ENCODE data around the gene TSPAN5. TPM values are rescaled to one million over a fixed set of nuclear protein-coding genes. Genes with fewer than 3 reads are reported as not detected.

Gene TSPAN5
- total RNA-seq, 1 donor: 2.9 TPM

DNA sequence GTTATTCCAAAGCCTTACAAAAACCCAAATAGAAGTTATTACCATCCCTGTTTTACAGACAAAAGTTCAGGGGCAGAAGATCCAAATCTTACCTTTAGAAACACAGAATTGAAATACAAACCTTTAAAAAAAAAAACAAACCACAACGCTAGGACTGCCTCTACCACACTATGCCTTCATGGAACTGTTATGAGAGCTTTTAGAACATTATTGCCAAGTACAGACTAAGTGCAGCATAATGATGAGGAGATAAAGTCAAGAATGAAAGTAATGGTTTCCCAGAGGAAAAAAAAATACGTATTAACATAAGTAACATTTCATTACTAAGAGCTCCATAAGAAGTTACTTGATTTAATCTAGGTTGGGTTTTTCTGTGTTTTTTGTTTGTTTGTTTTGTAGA, 34.3 kb downstream of the TSPAN5 start:
- no peaks in the 10 kb centered on the region for H3K9me3 ChIP-seq (ENCODE audit: low read depth, low read length)
- H3K4me1 ChIP-seq (ENCODE audit: insufficient read depth, low read length): no peaks in the 10 kb centered on the region
- H3K27me3 ChIP-seq (ENCODE audit: insufficient read depth, low read length): no peaks in the 10 kb centered on the region
- H3K4me3 ChIP-seq (ENCODE audit: low read length): no peak overlapping the region

DNA sequence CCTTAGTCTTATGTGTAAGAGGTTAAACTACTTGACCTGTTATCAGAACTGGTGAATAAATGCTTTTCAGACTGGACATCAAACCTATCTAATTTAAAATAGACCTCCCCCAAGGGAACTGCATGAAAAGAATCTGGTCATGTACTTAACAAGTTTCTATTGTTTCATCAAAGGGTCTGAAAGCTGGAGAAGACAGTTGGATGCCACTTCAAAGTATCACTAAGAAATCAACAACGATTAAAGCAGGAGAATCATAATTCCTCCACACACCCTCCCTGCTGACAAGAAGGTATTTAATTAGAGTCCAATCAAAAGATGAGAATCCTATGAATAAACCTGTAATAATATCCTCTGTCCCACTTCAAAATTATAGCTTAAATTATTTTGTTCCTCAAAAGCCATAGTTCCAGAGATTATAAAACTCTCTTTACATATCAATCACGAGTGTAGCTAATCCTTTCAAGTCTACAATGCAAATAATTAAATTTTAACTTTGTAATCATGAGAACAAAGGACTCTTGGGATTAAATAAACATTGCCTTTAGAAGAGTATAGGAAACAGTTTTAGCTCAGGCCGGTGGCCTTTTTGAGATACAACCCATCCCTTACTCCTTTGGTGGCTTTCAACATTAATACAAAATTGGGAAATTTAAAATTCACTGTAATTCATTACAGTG, 35.1 kb downstream of the TSPAN5 start:
- H3K4me3 ChIP-seq (ENCODE audit: low read length): no peak overlapping the region
- H3K27me3 ChIP-seq (ENCODE audit: insufficient read depth, low read length): no peaks in the 10 kb centered on the region
- H3K4me1 ChIP-seq (ENCODE audit: insufficient read depth, low read length): no peaks in the 10 kb centered on the region
- H3K9me3 ChIP-seq (ENCODE audit: low read depth, low read length): no peaks in the 10 kb centered on the region

DNA sequence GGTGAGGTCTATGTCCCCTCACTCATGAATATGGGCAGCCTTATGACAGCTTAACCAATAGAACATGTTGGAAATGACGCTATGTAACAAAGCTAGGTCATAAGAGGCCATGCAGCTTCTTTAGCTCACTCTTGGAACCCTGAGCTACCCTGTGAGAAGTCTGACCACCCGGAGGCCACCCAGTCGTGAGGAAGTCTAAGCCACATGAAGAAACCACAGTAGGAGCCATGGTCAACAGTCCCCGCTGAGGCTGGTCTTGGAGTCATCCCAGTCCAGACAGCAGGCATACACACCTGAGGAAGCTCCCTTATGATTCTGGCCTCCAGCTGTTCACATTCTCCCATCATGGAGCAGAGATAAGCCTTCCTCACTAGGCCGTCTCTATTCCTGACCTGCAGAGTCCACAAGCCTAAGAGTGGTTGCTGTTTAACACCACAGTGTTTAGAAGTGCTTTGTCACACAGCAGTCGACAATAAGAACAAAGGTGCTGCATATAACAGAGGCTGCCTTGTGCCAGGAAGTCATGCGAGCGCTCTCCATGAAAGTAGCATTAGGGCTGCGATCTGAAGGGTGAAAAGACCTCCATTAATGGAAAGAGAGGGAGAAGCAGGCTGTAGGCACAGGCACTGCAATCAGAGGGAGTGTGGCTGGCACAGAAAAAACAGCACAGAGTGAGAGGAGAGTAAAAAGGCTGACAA, 38.2 kb downstream of the TSPAN5 start:
- no peaks in the 10 kb centered on the region for H3K27me3 ChIP-seq (ENCODE audit: insufficient read depth, low read length)
- no peaks in the 10 kb centered on the region for H3K9me3 ChIP-seq (ENCODE audit: low read depth, low read length)
- no peak overlapping the region for H3K4me3 ChIP-seq (ENCODE audit: low read length)
- H3K4me1 ChIP-seq (ENCODE audit: insufficient read depth, low read length): no peaks in the 10 kb centered on the region

DNA sequence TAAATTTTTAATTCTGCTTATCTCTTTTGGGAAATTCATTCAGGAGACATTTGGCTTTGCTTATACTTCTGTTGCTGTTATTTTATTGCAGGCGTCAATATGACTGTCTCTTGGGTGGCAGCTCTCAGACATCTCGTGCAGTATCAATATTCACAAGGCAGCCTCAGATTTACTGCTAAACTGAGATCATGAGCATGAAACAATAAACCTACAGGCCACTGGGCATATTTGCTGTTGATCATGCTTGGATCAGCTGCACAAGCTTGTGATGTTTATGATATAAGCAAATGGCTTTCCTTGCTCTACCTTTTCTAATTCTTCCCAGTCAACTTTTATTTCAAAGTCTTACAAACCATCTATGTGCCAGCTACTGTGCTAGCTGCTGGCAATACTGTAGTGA, 39.2 kb downstream of the TSPAN5 start:
- H3K4me3 ChIP-seq (ENCODE audit: low read length): no peak overlapping the region

DNA sequence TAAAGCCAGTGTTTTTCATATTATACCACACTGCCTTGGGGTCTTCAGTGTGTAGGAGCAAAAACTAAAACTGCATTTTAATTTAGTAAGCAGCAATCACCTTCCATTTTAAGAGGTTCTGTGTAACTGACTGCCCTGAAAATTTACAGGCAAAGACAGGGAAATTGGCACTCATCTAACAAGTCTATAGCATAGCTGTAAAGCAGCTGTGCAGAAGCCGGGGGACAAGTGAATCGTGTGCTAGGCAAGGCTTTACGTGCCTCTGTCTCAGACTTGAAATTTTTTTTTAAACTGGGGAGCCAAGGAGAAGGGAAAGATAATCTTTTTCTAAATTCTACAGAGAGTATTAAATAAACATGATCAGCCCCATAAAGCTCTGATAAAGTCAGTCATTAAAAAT, 39.7 kb downstream of the TSPAN5 start:
- Histone ChIP-seq H3K4me3 (ENCODE audit: low read length) (no peak overlapping the region), H3K4me1 (ENCODE audit: insufficient read depth, low read length) (no peaks in the 10 kb centered on the region), H3K27me3 (ENCODE audit: insufficient read depth, low read length) (no peaks in the 10 kb centered on the region), H3K9me3 (ENCODE audit: low read depth, low read length) (no peaks in the 10 kb centered on the region)

More for the DNA sequence above, 39.2 kb downstream of the TSPAN5 start:
- H3K4me1 ChIP-seq (ENCODE audit: insufficient read depth, low read length): no peaks in the 10 kb centered on the region
- H3K27me3 ChIP-seq (ENCODE audit: insufficient read depth, low read length): no peaks in the 10 kb centered on the region
- H3K9me3 ChIP-seq (ENCODE audit: low read depth, low read length): no peaks in the 10 kb centered on the region

DNA sequence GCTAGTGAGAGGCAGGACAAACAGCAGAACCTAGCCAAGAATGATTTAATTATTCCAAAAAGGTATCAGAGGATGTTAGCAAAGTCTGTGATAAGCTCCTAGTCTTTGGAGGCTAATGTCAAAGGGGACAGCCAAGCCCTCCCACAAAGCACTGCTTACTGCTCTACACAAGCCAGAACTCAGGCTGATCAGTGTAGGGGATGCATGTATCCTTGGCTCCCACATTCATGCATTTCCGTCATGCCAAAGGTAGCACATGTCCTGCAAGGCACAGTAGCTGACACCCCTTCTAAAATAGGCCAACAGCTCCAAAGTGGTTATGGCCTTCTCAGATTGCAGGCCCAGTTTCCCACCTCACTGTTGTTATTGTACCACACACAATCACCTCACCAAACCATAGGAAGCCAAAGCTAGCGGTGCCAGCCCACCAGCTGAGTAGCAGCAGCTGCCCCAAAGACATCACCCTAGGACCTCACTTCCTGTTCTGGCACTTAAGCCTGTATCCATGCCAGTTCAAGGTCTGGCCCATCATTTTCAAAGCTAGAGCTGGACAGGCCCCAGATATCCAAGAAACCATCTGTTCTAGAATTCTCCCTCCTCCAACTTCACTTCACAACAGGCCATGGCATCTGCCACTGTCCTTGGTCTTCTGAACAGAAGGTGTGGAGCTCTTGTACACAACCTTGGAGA, 40.9 kb downstream of the TSPAN5 start:
- Histone ChIP-seq H3K4me3 (ENCODE audit: low read length) (no peak overlapping the region), H3K27me3 (ENCODE audit: insufficient read depth, low read length) (no peaks in the 10 kb centered on the region), H3K9me3 (ENCODE audit: low read depth, low read length) (no peaks in the 10 kb centered on the region), H3K4me1 (ENCODE audit: insufficient read depth, low read length) (peaks cover 4% of the 10 kb centered on the region)

DNA sequence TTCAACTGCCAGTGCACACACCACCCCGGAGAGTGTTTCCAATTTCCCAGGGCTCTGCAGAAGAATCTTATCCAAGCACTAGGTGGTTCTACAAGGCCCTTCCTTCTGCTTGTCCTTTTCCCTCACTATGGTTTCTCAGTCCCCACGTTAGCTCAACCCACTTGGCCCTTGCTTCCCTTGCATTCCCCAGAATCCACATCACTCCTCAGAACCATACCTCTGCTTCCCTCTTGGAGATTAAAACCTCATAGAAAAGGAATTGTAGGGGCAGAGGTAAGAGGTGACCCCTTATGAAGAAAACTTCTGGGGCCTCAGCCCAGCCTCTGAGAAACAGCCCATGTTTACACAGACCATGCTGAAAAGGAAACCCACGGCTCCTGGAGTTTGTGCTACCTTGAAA, 42.4 kb downstream of the TSPAN5 start:
- peaks cover 6% of the 10 kb centered on the region for H3K4me1 ChIP-seq (ENCODE audit: insufficient read depth, low read length)
- no peaks in the 10 kb centered on the region for H3K9me3 ChIP-seq (ENCODE audit: low read depth, low read length)
- no peaks in the 10 kb centered on the region for H3K27me3 ChIP-seq (ENCODE audit: insufficient read depth, low read length)
- no peak overlapping the region for H3K4me3 ChIP-seq (ENCODE audit: low read length)

DNA sequence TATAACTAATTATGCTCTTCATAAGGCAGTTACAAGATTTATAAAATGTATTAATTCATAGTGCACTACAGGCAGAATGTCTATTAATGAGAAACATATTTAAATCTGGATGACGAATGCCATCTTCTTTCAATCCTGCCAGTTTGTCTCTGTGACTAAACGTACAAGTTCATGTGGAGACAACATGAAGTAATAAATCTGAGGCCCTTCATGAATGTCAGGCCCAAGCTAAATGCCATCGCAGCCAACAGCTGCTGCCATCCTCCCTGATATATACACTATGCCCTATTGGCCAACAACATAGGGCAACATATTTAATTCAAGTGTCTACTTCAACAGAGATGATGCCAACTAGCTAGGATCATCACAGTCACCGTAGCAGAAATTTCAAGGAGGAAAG, 43.7 kb downstream of the TSPAN5 start:
- Histone ChIP-seq H3K9me3 (ENCODE audit: low read depth, low read length) (no peaks in the 10 kb centered on the region), H3K4me3 (ENCODE audit: low read length) (no peak overlapping the region), H3K27me3 (ENCODE audit: insufficient read depth, low read length) (no peaks in the 10 kb centered on the region), H3K4me1 (ENCODE audit: insufficient read depth, low read length) (peaks cover 6% of the 10 kb centered on the region)

DNA sequence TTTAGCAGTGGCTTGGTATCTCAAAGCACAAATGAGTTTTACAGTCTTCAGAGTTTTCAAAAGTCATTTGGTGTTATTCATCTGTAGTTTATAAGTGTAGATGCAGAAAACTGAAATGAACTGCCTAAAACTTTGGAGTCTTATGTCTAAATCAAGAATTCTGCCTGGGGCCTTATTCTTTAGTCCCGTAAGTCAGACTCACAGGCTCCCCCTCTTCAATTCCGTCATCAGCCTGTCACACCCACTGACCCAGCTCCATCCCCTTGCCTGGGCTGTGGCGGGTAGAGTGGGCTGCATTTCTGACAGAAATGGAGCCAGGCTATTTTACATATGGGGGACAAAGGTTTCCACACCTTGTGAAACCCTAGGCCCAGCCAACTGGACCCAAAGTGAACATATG, 44.3 kb downstream of the TSPAN5 start:
- Histone ChIP-seq H3K9me3 (ENCODE audit: low read depth, low read length) (no peaks in the 10 kb centered on the region), H3K27me3 (ENCODE audit: insufficient read depth, low read length) (no peaks in the 10 kb centered on the region), H3K4me1 (ENCODE audit: insufficient read depth, low read length) (peaks cover 6% of the 10 kb centered on the region), H3K4me3 (ENCODE audit: low read length) (no peak overlapping the region)

DNA sequence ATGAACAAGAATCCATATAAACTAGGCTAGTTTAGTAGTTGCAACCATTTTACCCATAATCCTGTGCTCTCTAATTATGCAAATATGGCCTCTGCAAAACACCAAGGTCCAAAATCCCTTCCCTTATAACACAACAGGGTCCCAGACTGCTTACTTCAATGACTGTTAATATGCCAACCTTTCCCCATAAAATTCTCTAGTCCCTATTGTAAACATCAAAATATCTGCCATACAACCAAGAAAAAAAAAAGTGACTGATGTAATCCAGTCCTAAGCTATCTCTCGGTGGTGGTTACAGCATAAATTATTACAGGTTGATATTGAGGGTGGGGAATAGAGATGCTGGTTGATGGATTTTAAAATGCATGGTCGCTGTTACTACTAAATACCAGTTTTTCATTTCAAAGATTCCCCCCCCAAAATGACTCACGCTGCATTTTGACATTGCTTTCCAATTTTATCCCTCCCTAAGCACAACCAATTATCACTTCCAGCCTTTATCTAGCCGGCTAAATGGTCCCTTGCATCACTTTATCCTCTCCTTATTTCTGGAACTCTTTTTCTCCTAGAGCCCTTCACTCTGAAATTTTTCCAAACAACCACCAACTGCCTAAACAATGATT, 44.8 kb downstream of the TSPAN5 start:
- Histone ChIP-seq H3K9me3 (ENCODE audit: low read depth, low read length) (no peaks in the 10 kb centered on the region), H3K4me3 (ENCODE audit: low read length) (no peak overlapping the region), H3K27me3 (ENCODE audit: insufficient read depth, low read length) (no peaks in the 10 kb centered on the region), H3K4me1 (ENCODE audit: insufficient read depth, low read length) (peaks cover 6% of the 10 kb centered on the region)

DNA sequence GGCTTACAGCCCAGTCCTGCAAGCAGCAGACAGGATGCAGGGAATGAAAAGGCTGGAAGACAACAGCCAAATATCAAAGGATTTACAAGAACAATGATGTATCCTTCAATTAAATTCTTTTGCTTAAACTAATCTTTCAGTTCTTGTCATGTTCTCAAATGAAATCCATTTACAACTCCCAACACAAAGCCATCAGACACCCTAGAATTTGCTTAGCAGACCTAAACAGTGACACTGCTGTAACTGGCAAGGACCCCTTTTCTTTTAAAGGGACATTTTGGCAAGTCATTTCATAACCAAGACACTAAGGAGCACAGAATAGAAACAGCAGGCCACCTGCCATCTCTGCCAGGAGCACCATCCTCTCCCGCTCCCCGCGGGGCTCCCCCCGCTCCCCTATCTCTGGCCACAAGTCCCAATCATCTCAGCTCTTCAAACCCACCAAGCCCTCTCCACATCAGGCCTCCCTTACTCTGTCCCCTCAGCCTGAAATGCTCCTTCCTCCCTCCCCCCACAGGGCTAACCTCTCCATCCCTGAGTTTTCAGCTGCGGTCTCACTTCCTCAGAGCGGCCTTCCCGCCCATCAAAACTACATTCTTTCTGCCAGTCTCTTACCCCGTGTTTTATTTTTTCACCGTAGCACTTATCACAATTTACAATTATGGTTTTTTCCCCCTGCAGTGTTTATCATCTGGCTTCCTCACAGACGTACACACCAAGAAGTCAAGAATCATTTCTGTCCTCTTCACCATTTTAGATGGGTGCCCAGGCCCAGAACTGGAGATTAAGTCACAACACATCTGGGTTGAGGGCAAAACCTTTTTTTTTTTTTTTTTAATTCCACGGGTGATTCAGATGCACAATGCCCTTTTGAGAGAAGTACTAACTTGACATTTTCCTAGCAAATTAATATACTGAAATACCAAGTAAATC, 45.8 kb downstream of the TSPAN5 start:
- Histone ChIP-seq H3K27me3 (ENCODE audit: insufficient read depth, low read length) (no peaks in the 10 kb centered on the region), H3K9me3 (ENCODE audit: low read depth, low read length) (no peaks in the 10 kb centered on the region), H3K4me1 (ENCODE audit: insufficient read depth, low read length) (peaks cover 6% of the 10 kb centered on the region)

DNA sequence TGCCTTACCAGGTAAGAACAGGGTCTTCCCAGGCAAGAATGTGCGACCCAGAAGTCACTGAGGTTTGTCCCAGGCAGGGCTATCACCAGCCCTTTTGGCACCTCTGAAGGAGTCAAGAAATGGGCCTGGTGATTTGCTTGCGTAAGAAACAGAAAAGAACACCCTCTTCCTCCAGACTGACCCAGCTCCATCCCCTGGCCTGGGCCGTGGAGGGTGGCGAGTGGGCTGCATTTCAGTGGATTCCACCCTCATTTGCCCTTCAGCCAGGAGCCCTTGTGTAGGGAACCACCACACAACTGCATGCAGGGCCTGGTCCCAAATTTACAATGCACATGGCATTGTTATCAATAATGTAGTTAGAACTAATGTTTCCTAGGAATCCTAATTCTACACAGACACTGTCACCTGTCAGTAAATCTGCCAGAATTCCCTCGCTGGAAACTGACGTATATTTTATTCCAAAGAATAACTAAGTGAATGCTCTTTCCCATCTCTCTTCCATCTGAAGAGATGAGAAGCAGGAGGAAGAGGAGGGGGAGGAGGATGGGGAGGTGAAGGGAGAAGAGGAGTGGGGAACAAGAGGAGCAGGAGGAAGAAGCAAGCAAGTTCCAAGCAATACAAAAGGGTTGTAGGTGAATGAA, 46.6 kb downstream of the TSPAN5 start:
- H3K9me3 ChIP-seq (ENCODE audit: low read depth, low read length): no peaks in the 10 kb centered on the region
- no peak overlapping the region for H3K4me3 ChIP-seq (ENCODE audit: low read length)
- no peaks in the 10 kb centered on the region for H3K27me3 ChIP-seq (ENCODE audit: insufficient read depth, low read length)
- H3K4me1 ChIP-seq (ENCODE audit: insufficient read depth, low read length): peaks cover 6% of the 10 kb centered on the region

More for the DNA sequence above, 45.8 kb downstream of the TSPAN5 start:
- H3K4me3 ChIP-seq (ENCODE audit: low read length): no peak overlapping the region

DNA sequence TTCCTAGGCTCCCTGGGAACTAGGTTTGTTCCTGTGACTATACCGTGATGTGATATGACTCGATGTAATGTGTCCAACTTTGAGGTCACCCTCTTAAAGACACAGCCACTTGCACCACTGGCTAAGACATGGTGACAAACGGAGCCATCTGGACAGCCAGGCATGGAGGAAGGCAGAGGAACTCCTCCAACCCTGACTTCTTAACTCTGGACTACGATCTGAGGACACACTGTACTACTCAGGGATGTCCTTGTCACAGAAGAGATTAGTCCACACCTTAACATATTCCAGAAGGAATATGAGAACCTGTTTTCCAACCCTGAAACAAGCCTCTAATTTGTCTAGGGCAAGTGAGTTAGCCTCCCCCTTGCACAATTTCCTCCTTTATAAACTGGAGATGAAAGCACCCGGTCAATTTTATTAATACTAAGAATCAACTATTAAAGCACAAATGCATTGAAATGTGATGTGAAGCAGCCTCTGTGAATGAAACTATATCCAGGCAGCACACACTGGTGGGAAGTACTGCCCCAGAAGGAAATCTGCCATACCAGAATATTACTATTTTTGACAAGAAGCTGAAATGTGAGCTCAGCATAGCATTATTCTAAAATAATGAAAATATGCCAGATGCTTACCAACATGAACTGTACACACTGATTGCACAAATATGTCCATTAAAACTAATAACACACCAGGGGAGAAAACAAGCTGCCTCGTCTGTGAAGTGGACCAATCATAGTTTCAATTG, 47.3 kb downstream of the TSPAN5 start:
- no peaks in the 10 kb centered on the region for H3K9me3 ChIP-seq (ENCODE audit: low read depth, low read length)
- no peaks in the 10 kb centered on the region for H3K27me3 ChIP-seq (ENCODE audit: insufficient read depth, low read length)
- peaks cover 6% of the 10 kb centered on the region for H3K4me1 ChIP-seq (ENCODE audit: insufficient read depth, low read length)
- no peak overlapping the region for H3K4me3 ChIP-seq (ENCODE audit: low read length)

Data from mononuclear cell (primary cell).